GM12878 (cell line): Measurements from ENCODE around the gene IREB2. TPM values are rescaled to one million over a fixed set of nuclear protein-coding genes. Genes with fewer than 3 reads are reported as not detected.

Source experiments
- BCLAF1 ChIP-seq: fragments of 450-650 bp; IDR thresholded peaks from 2 replicates; pipeline ENCODE4 v1.6.1; 2017; ENCODE audit warnings: antibody characterized with exemption, mild to moderate bottlenecking, moderate library complexity
- CBFB ChIP-seq: IDR thresholded peaks from 2 replicates; pipeline ENCODE4 v1.6.1; 2016; ENCODE audit warnings: antibody characterized with exemption, low read depth
- CHD4 ChIP-seq: fragments of 200-600 bp; sonication (generic); IDR thresholded peaks from 2 replicates; pipeline ENCODE4 v1.6.1; 2016; ENCODE audit warnings: mild to moderate bottlenecking
- EED ChIP-seq: sonication (generic); IDR thresholded peaks from 2 replicates; pipeline ENCODE4 v1.6.1; 2016; ENCODE audit warnings: antibody characterized with exemption, low read depth
- FOXK2 ChIP-seq: fragments of 450-650 bp; IDR thresholded peaks from 2 replicates; pipeline ENCODE4 v1.6.1; 2017; ENCODE audit warnings: mild to moderate bottlenecking, moderate library complexity
- GABPA ChIP-seq: IDR thresholded peaks from 2 replicates; pipeline ENCODE4 v1.6.1; 2014; ENCODE audit warnings: antibody characterized with exemption, low read depth, mild to moderate bottlenecking, inconsistent platforms
- HDAC2 ChIP-seq: fragments of 200-600 bp; sonication (generic); IDR thresholded peaks from 2 replicates; pipeline ENCODE4 v1.6.1; 2017
- HSF1 ChIP-seq: fragments of 150-350 bp; IDR thresholded peaks from 2 replicates; pipeline ENCODE4 v1.6.1; 2014; ENCODE audit warnings: mild to moderate bottlenecking, low read depth, low read length
- IKZF1 ChIP-seq: fragments of 450-650 bp; conservative IDR thresholded peaks from 2 replicates; pipeline ENCODE4 v1.6.1; 2017; ENCODE audit warnings: antibody characterized with exemption, mild to moderate bottlenecking
- MEF2B ChIP-seq: fragments of 450-650 bp; IDR thresholded peaks from 2 replicates; pipeline ENCODE4 v1.6.1; 2018; ENCODE audit warnings: mild to moderate bottlenecking, moderate library complexity; ENCODE audit not compliant: partially characterized antibody, poor library complexity, severe bottlenecking
- NKRF ChIP-seq: fragments of 450-650 bp; conservative IDR thresholded peaks from 2 replicates; pipeline ENCODE4 v1.6.1; 2017; ENCODE audit warnings: mild to moderate bottlenecking, moderate library complexity
- NR2C2 ChIP-seq: IDR thresholded peaks from 2 replicates; pipeline ENCODE4 v1.6.1; 2011; ENCODE audit warnings: borderline replicate concordance, low read depth; ENCODE audit not compliant: control insufficient read depth, insufficient read length
- NRF1 ChIP-seq: conservative IDR thresholded peaks from 2 replicates; pipeline ENCODE4 v1.6.1; 2011; ENCODE audit warnings: mild to moderate bottlenecking, low read depth, low read length, improper control_type of control experiment
- PAX8 ChIP-seq: fragments of 450-650 bp; IDR thresholded peaks from 2 replicates; pipeline ENCODE4 v1.6.1; 2017; ENCODE audit warnings: mild to moderate bottlenecking, moderate library complexity
- RELA ChIP-seq: fragments of 450-650 bp; IDR thresholded peaks from 2 replicates; pipeline ENCODE4 v1.8.0; 2014; ENCODE audit warnings: borderline replicate concordance; ENCODE audit not compliant: partially characterized antibody
- SP1 ChIP-seq: IDR thresholded peaks from one replicate; pipeline ENCODE4 v1.6.1; 2011; ENCODE audit warnings: low read depth, low read length
- SPI1 ChIP-seq: IDR thresholded peaks from 2 replicates; pipeline ENCODE4 v1.6.1; 2011; ENCODE audit warnings: low read depth, mild to moderate bottlenecking, low read length, moderate library complexity, borderline replicate concordance; ENCODE audit not compliant: insufficient read depth
- STAT1 ChIP-seq: fragments of 450-650 bp; conservative IDR thresholded peaks from 2 replicates; pipeline ENCODE4 v1.6.1; 2014; ENCODE audit warnings: antibody characterized with exemption, mild to moderate bottlenecking
- SUPT20H ChIP-seq: IDR thresholded peaks from 2 replicates; pipeline ENCODE4 v1.6.1; 2011; ENCODE audit warnings: low read depth, mild to moderate bottlenecking, low read length, moderate library complexity, borderline replicate concordance; ENCODE audit not compliant: control insufficient read depth
- TCF12 ChIP-seq: IDR thresholded peaks from 2 replicates; pipeline ENCODE4 v1.6.1; 2011; ENCODE audit warnings: low read depth, mild to moderate bottlenecking, low read length
- ZNF217 ChIP-seq: fragments of 450-650 bp; IDR thresholded peaks from 2 replicates; pipeline ENCODE4 v1.6.1; 2017; ENCODE audit warnings: antibody characterized with exemption, mild to moderate bottlenecking
- ZNF384 ChIP-seq: IDR thresholded peaks from 2 replicates; pipeline ENCODE4 v1.6.1; 2012; ENCODE audit warnings: low read depth, mild to moderate bottlenecking, low read length, improper control_type of control experiment, borderline replicate concordance
- ZZZ3 ChIP-seq: IDR thresholded peaks from 2 replicates; pipeline ENCODE4 v1.6.1; 2011; ENCODE audit warnings: low read depth; ENCODE audit not compliant: control insufficient read depth, insufficient read length
- polyA plus RNA-seq, 11 experiments: library from polyadenylated mRNA; depleted of rRNA in 4 of 11; unstranded in 6 of 11; stranded (reverse) in 5 of 11; fragments of >200 nt; fragmentation: Nextera tagmentation in 4 of 11; fragmentation: Illumina TruSeq in 1 of 11; extraction: Ambion mirVana in 4 of 11; extraction: Trizol in 1 of 11; gene quantifications; 1 replicate in 1 of 11; 2 replicates in 10 of 11; pipeline versions ENCODE4 v1.2.1 to v1.2.3, GENCODE V29; 2011 to 2016; ENCODE audit warnings: inconsistent platforms in 2 of 11, missing spikeins in 2 of 11, low read depth in 1 of 11
- total RNA-seq, 4 experiments: library from RNA; depleted of rRNA in 3 of 4; stranded (reverse); fragments of >200 nt in 3 of 4; fragmentation: Illumina TruSeq in 1 of 4; extraction: Trizol in 1 of 4; gene quantifications; 2 replicates each; pipeline versions ENCODE4 v1.2.1 to v1.2.3, GENCODE V29; 2013 to 2021

Gene IREB2
- total and polyA plus RNA-seq, 10 of the 15 experiments (the other 5 are each of a cell fraction or from before 2014, with no cell fraction given), result 13.0 to 52.4 (median 24.4) TPM

GRCh38 chr15:78540141-78540870 is 102.3 kb downstream of the IREB2 start, which contains the start of gene PSMA4 (continued):
- TF ChIP-seq NR2C2, result no peak
- no peak for TF ChIP-seq SP1
- peak; percentile 38 for TF ChIP-seq MEF2B
- TF ChIP-seq SPI1, result no peak
- no peak for TF ChIP-seq PAX8
- TF ChIP-seq ZZZ3, result no peak
- no peak for TF ChIP-seq HSF1
- TF ChIP-seq ZNF384, result no peak
- peak; percentile 57 for TF ChIP-seq NKRF
- TF ChIP-seq HDAC2, result 0 out of 2 replicates have a peak, but pooled peaks have one; percentile 69
- 0 out of 2 replicates have a peak, but pooled peaks have one; percentile 29 for TF ChIP-seq EED
- TF ChIP-seq CBFB, result peak; percentile 50; the same call in 1 of the 2 replicates
- no peak for TF ChIP-seq FOXK2
- TF ChIP-seq BCLAF1, result no peak
- TF ChIP-seq TCF12, result no peak
- TF ChIP-seq GABPA, result no peak
- TF ChIP-seq IKZF1, result peak; percentile 80
- TF ChIP-seq SUPT20H, result no peak
- peak; percentile 68; the same call in 1 of the 2 replicates for TF ChIP-seq STAT1
- TF ChIP-seq ZNF217, result no peak
- no peak for TF ChIP-seq CHD4
- TF ChIP-seq NRF1, result peak; percentile 61
- TF ChIP-seq RELA, result peak; percentile 76
